Liver (tissue), 9 donors: ENCODE measurements around the gene CDC42EP1. TPM values are rescaled to one million over a fixed set of nuclear protein-coding genes. Genes with fewer than 3 reads are reported as not detected.

Source experiments
- DNase-seq: peaks from one replicate; pipeline ENCODE4 v3.0.0-alpha.2; 2017; ENCODE audit warnings: low spot score
- H3K27ac ChIP-seq, 2 donors: one replicate each; pipeline ENCODE4 v1.7.0; 2013; ENCODE audit warnings: inconsistent platforms in 2 of 2, low read length in 2 of 2, control low read depth in 1 of 2, low read depth in 1 of 2, mild to moderate bottlenecking in 1 of 2
- H3K27me3 ChIP-seq, 4 donors: one replicate each; pipeline versions ENCODE4 v1.6.1 to v1.7.0; 2013; ENCODE audit warnings: low read length in 3 of 4, inconsistent platforms in 1 of 4, mild to moderate bottlenecking in 1 of 4, moderate library complexity in 1 of 4; ENCODE audit not compliant: control insufficient read depth in 4 of 4, insufficient read depth in 4 of 4
- H3K36me3 ChIP-seq, 4 donors: one replicate each; pipeline versions ENCODE4 v1.6.1 to v1.7.0; 2013; ENCODE audit warnings: low read length in 3 of 4, mild to moderate bottlenecking in 3 of 4, low read depth in 1 of 4, moderate library complexity in 1 of 4; ENCODE audit not compliant: control insufficient read depth in 4 of 4, insufficient read depth in 3 of 4
- H3K4me1 ChIP-seq, 4 donors: one replicate each; pipeline versions ENCODE4 v1.6.1 to v1.7.0; 2013; ENCODE audit warnings: low read length in 3 of 4, mild to moderate bottlenecking in 3 of 4, moderate library complexity in 1 of 4; ENCODE audit not compliant: control insufficient read depth in 4 of 4, insufficient read depth in 4 of 4
- H3K4me3 ChIP-seq, 3 donors: one replicate each; pipeline versions ENCODE4 v1.6.1 to v1.7.0; 2013; ENCODE audit warnings: low read length in 3 of 3, control low read depth in 1 of 3, low read depth in 1 of 3, mild to moderate bottlenecking in 1 of 3
- H3K9ac ChIP-seq, 2 donors: one replicate each; pipeline ENCODE4 v1.7.0; 2013; ENCODE audit warnings: low read length in 2 of 2, mild to moderate bottlenecking in 2 of 2, moderate library complexity in 2 of 2, control low read depth in 1 of 2, low read depth in 1 of 2
- H3K9me3 ChIP-seq, 4 donors: one replicate each; pipeline versions ENCODE4 v1.6.1 to v1.7.0; 2013; ENCODE audit warnings: low read length in 3 of 4; ENCODE audit not compliant: control insufficient read depth in 4 of 4
- FOXA1 ChIP-seq: IDR thresholded peaks from 2 replicates; pipeline ENCODE4 v1.6.1; 2016; ENCODE audit warnings: antibody characterized with exemption
- FOXA2 ChIP-seq: IDR thresholded peaks from 2 replicates; pipeline ENCODE4 v1.6.1; 2016; ENCODE audit warnings: antibody characterized with exemption
- GABPA ChIP-seq, 2 donors: IDR thresholded peaks in 1 of 2; conservative IDR thresholded peaks in 1 of 2; 2 replicates each; pipeline ENCODE4 v1.6.1; 2016; ENCODE audit warnings: antibody characterized with exemption in 2 of 2, mild to moderate bottlenecking in 1 of 2, moderate library complexity in 1 of 2
- HNF4G ChIP-seq: IDR thresholded peaks from 2 replicates; pipeline ENCODE4 v1.6.1; 2016; ENCODE audit warnings: antibody characterized with exemption
- JUND ChIP-seq, 2 donors: IDR thresholded peaks; 2 replicates each; pipeline ENCODE4 v1.6.1; 2016; ENCODE audit warnings: antibody characterized with exemption in 2 of 2
- NR2F2 ChIP-seq: IDR thresholded peaks from 2 replicates; pipeline ENCODE4 v1.6.1; 2016; ENCODE audit warnings: antibody characterized with exemption
- RAD21 ChIP-seq, 2 donors: IDR thresholded peaks; 2 replicates each; pipeline ENCODE4 v1.6.1; 2016; ENCODE audit warnings: antibody characterized with exemption in 2 of 2, mild to moderate bottlenecking in 2 of 2
- RXRA ChIP-seq, 2 donors: IDR thresholded peaks; 2 replicates each; pipeline ENCODE4 v1.6.1; 2017 to 2018; ENCODE audit warnings: antibody characterized with exemption in 2 of 2, mild to moderate bottlenecking in 1 of 2
- SP1 ChIP-seq: IDR thresholded peaks from 2 replicates; pipeline ENCODE4 v1.6.1; 2018; ENCODE audit warnings: antibody characterized with exemption, mild to moderate bottlenecking
- TAF1 ChIP-seq: conservative IDR thresholded peaks from 2 replicates; pipeline ENCODE4 v1.6.1; 2016; ENCODE audit warnings: antibody characterized with exemption, mild to moderate bottlenecking
- YY1 ChIP-seq: IDR thresholded peaks from 2 replicates; pipeline ENCODE4 v1.6.1; 2016; ENCODE audit warnings: antibody characterized with exemption, mild to moderate bottlenecking
- WGBS: extraction: QIAGEN DNeasy Blood & Tissue Kit; methylation state at CpG from one replicate; pipeline ENCODE4 v1.1.7; 2013; 5-methylcytosine and 5-hydroxymethylcytosine counted together
- polyA plus RNA-seq, 2 donors: library from polyadenylated mRNA; stranded (reverse) in 1 of 2; unstranded in 1 of 2; fragments of 200-250 nt in 1 of 2; fragments of >200 nt in 1 of 2; fragmentation: Nextera tagmentation in 1 of 2; extraction: Ambion mirVana in 1 of 2; gene quantifications; one replicate each; pipeline versions ENCODE4 v1.2.1 to v1.2.3, GENCODE V29; 2013 to 2015
- total RNA-seq, 2 donors: library from RNA; depleted of rRNA; stranded (reverse); fragments of >200 nt; gene quantifications; one replicate each; pipeline ENCODE4 v1.2.3, GENCODE V29; 2014
- TF ChIP-seq, protein P1 (sequence below): IDR thresholded peaks from 2 replicates; pipeline ENCODE4 v1.6.1; 2016; ENCODE audit warnings: antibody characterized with exemption
- TF ChIP-seq, protein P2 (sequence below): IDR thresholded peaks from 2 replicates; pipeline ENCODE4 v1.6.1; 2016; ENCODE audit warnings: antibody characterized with exemption
- TF ChIP-seq, protein P3 (sequence below): IDR thresholded peaks from 2 replicates; pipeline ENCODE4 v1.6.1; 2016; ENCODE audit warnings: antibody characterized with exemption
- TF ChIP-seq, protein P4 (sequence below): fragments of 150-350 bp; IDR thresholded peaks from 2 replicates; pipeline ENCODE4 v1.5.1; 2017; ENCODE audit warnings: improper control_type of control experiment, low read depth, low read length; ENCODE audit not compliant: missing input control
- TF ChIP-seq, protein P5 (sequence below): IDR thresholded peaks from 2 replicates; pipeline ENCODE4 v1.6.1; 2016; ENCODE audit warnings: antibody characterized with exemption, mild to moderate bottlenecking
- donor health status: healthy.
- donor health status: healthy.
- donor health status: healthy.
- donor health status: healthy.
- donor health status: healthy.

Gene CDC42EP1
- total and polyA plus RNA-seq, 4 donors = 10.2 to 66.6 (median 31.2) TPM

DNA sequence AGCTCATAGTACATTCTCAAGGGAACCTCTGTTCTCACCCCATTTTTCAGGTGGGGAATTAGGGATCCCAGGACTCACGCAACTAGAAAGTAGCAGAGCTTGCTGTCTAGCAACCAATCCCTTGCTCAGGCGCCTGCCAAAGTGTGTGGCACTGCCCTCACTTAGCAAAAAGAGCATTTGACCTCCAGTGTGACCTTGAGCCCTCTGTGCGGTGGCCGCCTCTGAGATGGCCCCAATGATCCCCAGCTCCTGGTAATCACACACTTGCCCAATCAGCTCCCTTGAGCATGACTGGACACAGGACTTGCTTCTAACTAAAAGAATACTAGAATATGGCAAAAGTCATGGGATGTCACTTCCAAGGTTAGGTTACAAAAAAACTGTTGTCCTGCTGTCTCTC lies 22.2 kb downstream of the CDC42EP1 start:
- 84% methylated on average over 4 of the region's 4 CpGs for WGBS
- no peak overlapping the region for H3K4me3 ChIP-seq
- H3K9me3 ChIP-seq = no peaks in the 10 kb centered on the region
- H3K9ac ChIP-seq = no peak overlapping the region
- H3K27ac ChIP-seq = no peak overlapping the region
- H3K36me3 ChIP-seq = no peaks in the 10 kb centered on the region
- no peaks in the 10 kb centered on the region for H3K27me3 ChIP-seq
- peaks cover 0 to 10% (median 3%) of the 10 kb centered on the region in 4 donors for H3K4me1 ChIP-seq
- DNase-seq = no peak
- TF ChIP-seq YY1 (no peak), JUND (IDR thresholded peaks at IDR 0.05) (no peak), HNF4G (no peak), SP1 (no peak), GABPA (IDR thresholded peaks at IDR 0.05 in 1 of 2, conservative IDR thresholded peaks at IDR 0.05 in 1 of 2) (no peak), FOXA1 (no peak), TAF1 (no peak), FOXA2 (no peak)
- TF ChIP-seq, protein P1, sequence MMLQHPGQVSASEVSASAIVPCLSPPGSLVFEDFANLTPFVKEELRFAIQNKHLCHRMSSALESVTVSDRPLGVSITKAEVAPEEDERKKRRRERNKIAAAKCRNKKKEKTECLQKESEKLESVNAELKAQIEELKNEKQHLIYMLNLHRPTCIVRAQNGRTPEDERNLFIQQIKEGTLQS = no peak
- TF ChIP-seq, protein P2, sequence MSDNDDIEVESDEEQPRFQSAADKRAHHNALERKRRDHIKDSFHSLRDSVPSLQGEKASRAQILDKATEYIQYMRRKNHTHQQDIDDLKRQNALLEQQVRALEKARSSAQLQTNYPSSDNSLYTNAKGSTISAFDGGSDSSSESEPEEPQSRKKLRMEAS = no peak
- TF ChIP-seq, protein P3, sequence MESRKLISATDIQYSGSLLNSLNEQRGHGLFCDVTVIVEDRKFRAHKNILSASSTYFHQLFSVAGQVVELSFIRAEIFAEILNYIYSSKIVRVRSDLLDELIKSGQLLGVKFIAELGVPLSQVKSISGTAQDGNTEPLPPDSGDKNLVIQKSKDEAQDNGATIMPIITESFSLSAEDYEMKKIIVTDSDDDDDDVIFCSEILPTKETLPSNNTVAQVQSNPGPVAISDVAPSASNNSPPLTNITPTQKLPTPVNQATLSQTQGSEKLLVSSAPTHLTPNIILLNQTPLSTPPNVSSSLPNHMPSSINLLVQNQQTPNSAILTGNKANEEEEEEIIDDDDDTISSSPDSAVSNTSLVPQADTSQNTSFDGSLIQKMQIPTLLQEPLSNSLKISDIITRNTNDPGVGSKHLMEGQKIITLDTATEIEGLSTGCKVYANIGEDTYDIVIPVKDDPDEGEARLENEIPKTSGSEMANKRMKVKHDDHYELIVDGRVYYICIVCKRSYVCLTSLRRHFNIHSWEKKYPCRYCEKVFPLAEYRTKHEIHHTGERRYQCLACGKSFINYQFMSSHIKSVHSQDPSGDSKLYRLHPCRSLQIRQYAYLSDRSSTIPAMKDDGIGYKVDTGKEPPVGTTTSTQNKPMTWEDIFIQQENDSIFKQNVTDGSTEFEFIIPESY = no peak
- TF ChIP-seq, protein P4, sequence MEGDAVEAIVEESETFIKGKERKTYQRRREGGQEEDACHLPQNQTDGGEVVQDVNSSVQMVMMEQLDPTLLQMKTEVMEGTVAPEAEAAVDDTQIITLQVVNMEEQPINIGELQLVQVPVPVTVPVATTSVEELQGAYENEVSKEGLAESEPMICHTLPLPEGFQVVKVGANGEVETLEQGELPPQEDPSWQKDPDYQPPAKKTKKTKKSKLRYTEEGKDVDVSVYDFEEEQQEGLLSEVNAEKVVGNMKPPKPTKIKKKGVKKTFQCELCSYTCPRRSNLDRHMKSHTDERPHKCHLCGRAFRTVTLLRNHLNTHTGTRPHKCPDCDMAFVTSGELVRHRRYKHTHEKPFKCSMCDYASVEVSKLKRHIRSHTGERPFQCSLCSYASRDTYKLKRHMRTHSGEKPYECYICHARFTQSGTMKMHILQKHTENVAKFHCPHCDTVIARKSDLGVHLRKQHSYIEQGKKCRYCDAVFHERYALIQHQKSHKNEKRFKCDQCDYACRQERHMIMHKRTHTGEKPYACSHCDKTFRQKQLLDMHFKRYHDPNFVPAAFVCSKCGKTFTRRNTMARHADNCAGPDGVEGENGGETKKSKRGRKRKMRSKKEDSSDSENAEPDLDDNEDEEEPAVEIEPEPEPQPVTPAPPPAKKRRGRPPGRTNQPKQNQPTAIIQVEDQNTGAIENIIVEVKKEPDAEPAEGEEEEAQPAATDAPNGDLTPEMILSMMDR = no peak
- TF ChIP-seq, protein P5, sequence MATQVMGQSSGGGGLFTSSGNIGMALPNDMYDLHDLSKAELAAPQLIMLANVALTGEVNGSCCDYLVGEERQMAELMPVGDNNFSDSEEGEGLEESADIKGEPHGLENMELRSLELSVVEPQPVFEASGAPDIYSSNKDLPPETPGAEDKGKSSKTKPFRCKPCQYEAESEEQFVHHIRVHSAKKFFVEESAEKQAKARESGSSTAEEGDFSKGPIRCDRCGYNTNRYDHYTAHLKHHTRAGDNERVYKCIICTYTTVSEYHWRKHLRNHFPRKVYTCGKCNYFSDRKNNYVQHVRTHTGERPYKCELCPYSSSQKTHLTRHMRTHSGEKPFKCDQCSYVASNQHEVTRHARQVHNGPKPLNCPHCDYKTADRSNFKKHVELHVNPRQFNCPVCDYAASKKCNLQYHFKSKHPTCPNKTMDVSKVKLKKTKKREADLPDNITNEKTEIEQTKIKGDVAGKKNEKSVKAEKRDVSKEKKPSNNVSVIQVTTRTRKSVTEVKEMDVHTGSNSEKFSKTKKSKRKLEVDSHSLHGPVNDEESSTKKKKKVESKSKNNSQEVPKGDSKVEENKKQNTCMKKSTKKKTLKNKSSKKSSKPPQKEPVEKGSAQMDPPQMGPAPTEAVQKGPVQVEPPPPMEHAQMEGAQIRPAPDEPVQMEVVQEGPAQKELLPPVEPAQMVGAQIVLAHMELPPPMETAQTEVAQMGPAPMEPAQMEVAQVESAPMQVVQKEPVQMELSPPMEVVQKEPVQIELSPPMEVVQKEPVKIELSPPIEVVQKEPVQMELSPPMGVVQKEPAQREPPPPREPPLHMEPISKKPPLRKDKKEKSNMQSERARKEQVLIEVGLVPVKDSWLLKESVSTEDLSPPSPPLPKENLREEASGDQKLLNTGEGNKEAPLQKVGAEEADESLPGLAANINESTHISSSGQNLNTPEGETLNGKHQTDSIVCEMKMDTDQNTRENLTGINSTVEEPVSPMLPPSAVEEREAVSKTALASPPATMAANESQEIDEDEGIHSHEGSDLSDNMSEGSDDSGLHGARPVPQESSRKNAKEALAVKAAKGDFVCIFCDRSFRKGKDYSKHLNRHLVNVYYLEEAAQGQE = no peak

DNA sequence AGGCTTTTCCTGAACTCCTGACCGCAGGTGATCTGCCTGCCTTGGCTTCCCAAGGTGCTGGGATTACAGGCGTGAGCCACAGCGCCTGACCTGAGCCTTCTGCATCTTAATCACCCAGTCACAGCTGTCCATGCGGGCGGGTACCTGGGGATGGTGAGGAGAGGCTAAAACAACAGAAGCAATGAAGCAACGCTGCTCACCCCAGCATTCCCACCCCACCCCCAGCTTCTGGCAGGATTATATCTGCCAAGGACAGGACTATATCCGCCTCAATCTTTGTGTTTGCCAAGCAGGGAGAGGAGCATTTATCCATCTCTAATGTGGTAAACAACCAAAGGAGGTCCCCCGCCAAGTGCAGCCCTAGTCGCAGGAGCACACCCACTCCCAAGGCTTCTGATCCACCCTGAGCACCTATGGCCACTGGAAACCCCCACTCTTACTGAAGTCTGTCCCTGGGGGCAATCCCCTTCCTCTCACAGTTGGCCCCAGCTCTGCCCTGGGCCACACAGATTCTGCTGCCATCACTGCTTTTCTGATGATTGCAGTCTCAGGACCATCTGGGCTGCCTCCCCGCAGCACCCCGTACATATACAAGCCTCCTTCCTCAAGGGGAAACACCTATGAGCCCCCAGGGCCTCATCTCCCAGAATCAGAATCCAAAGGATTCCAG lies 28.4 kb downstream of the CDC42EP1 start:
- whole genome bisulfite sequencing = 51% methylated on average over 11 of the region's 11 CpGs
- DNase-seq = no peak

More for the DNA sequence above, 28.4 kb downstream of the CDC42EP1 start:
- TF ChIP-seq RAD21 (IDR thresholded peaks at IDR 0.05) (peak in 1 of 2 donors; percentile 10), RXRA (IDR thresholded peaks at IDR 0.05) (peak in 1 of 2 donors; percentile 12), SP1 (no peak), JUND (IDR thresholded peaks at IDR 0.05) (no peak), NR2F2 (no peak), GABPA (IDR thresholded peaks at IDR 0.05 in 1 of 2, conservative IDR thresholded peaks at IDR 0.05 in 1 of 2) (no peak)
- TF ChIP-seq, protein P5 = peak; percentile 42
- TF ChIP-seq, protein P3 = no peak
- no peak overlapping the region for H3K4me3 ChIP-seq
- no peak overlapping the region for H3K9ac ChIP-seq
- no peaks in the 10 kb centered on the region for H3K36me3 ChIP-seq
- H3K27me3 ChIP-seq = no peaks in the 10 kb centered on the region
- peaks cover 3 to 17% (median 8%) of the 10 kb centered on the region in 4 donors for H3K4me1 ChIP-seq
- no peaks in the 10 kb centered on the region for H3K9me3 ChIP-seq
- H3K27ac ChIP-seq = no peak overlapping the region
